ENCODE results near the gene AGAP1.

DNA sequence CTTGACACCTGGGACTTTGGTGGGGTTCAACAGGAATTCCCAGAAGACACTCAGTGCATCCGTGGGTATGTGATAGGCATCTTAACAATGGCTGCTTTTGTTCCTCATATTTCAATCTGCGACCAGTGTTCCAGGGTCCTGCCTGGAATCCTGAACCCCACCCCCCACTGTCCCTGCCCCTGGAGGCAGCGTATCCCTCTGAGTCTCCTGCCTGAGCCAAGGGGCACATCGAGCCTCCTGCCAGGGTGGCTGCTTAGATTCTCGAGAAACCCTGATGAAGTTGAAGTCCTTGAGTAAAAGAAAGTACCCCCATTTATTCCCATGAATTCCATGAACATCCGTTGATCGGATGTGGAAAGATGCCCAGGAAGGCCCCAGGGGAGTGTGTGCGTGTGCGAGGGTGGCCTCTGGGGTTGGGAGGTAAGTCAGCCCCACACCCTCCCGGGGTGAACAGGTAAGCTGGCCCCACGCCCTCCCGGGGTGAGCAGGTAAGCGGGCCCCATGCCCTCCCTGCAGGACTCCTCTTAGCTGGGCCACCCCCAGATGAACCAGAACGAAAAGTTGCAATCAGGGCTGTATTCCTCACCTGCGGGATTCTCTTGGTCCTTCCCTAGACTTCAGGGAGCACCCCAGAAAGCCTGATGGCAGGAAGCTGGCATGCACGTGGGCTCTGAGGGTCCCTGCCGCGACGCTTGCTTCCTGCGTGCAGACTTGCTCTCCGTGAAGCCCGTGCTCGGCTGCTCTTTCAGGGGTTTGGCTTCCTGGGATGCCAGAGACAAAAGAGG is 253.3 kb downstream of the AGAP1 start:
- TF ChIP-seq, protein P1, sequence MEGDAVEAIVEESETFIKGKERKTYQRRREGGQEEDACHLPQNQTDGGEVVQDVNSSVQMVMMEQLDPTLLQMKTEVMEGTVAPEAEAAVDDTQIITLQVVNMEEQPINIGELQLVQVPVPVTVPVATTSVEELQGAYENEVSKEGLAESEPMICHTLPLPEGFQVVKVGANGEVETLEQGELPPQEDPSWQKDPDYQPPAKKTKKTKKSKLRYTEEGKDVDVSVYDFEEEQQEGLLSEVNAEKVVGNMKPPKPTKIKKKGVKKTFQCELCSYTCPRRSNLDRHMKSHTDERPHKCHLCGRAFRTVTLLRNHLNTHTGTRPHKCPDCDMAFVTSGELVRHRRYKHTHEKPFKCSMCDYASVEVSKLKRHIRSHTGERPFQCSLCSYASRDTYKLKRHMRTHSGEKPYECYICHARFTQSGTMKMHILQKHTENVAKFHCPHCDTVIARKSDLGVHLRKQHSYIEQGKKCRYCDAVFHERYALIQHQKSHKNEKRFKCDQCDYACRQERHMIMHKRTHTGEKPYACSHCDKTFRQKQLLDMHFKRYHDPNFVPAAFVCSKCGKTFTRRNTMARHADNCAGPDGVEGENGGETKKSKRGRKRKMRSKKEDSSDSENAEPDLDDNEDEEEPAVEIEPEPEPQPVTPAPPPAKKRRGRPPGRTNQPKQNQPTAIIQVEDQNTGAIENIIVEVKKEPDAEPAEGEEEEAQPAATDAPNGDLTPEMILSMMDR (IDR thresholded peaks at IDR 0.05; ENCODE audit: low read depth, low read length, poor library complexity, severe bottlenecking) = no peak
- TF ChIP-seq EZH2phosphoT487 (IDR thresholded peaks at IDR 0.05; ENCODE audit: borderline replicate concordance, low read length) = no peak

Measured in DOHH2 (cell line).